Measurements from ENCODE around the gene TBCB.
"Not testable (repeated sequence)": the region's sequence is repeated elsewhere in the genome, so short reads cannot be mapped to it uniquely, and the experiment has no call there.

The TBCB gene

GRCh38 chr19:36101550-36102327, 13.5 kb upstream of the TBCB start:
- no peak for DNase-seq (ENCODE audit: low read depth in 2 of 2)

GRCh38 chr19:36103040-36103626, 12.1 kb upstream of the TBCB start:
- DNase-seq (ENCODE audit: low read depth in 2 of 2), result no peak

- no peak for DNase-seq (ENCODE audit: low read depth in 2 of 2)
Measured at GRCh38 chr19:36103842-36104552, 11.3 kb upstream of the TBCB start.

- no peak for DNase-seq (ENCODE audit: low read depth in 2 of 2)
Measured at GRCh38 chr19:36106441-36106840, 8.8 kb upstream of the TBCB start.

- DNase-seq (ENCODE audit: low read depth in 2 of 2), result no peak
Measured at GRCh38 chr19:36106991-36107390, 8.3 kb upstream of the TBCB start.

GRCh38 chr19:36108684-36109083, 6.6 kb upstream of the TBCB start:
- DNase-seq (ENCODE audit: low read depth in 2 of 2), result no peak

- DNase-seq (ENCODE audit: low read depth in 2 of 2), result no peak
Measured at GRCh38 chr19:36110487-36111199, 4.6 kb upstream of the TBCB start, which contains the start of gene OVOL3. OVOL3 (plus strand) TSS chr19:36111143; CDS start chr19:36111203, 60 bp downstream.

GRCh38 chr19:36111200-36111539, 4.1 kb upstream of the TBCB start:
- no peak for DNase-seq (ENCODE audit: low read depth in 2 of 2)

- no peak for DNase-seq (ENCODE audit: low read depth in 2 of 2)
Measured at GRCh38 chr19:36112678-36113077, 2.6 kb upstream of the TBCB start.

- DNase-seq (ENCODE audit: low read depth in 2 of 2), result no peak
Measured at GRCh38 chr19:36113425-36113824, 1.8 kb upstream of the TBCB start.

GRCh38 chr19:36113894-36114720, 1.2 kb upstream of the TBCB start:
- DNase-seq (ENCODE audit: low read depth in 2 of 2), result no peak

- DNase-seq (ENCODE audit: low read depth in 2 of 2), result peak; percentile 91 to 95
Measured at GRCh38 chr19:36114721-36115452, 381 bp upstream of the TBCB start, which contains the start of gene POLR2I. POLR2I (minus strand) TSS chr19:36114875; CDS start chr19:36114856, 19 bp downstream.

GRCh38 chr19:36116344-36116637, 1.0 kb downstream of the TBCB start:
- DNase-seq (ENCODE audit: low read depth in 2 of 2), result no peak

GRCh38 chr19:36120092-36120983, 5.1 kb downstream of the TBCB start:
- no peak for DNase-seq (ENCODE audit: low read depth in 2 of 2)

GRCh38 chr19:36120984-36121358, 5.7 kb downstream of the TBCB start:
- DNase-seq (ENCODE audit: low read depth in 2 of 2), result no peak

- DNase-seq (ENCODE audit: low read depth in 2 of 2), result no peak
Measured at GRCh38 chr19:36121486-36122124, 6.3 kb downstream of the TBCB start.

GRCh38 chr19:36125557-36125956, 10.3 kb downstream of the TBCB start:
- no peak for DNase-seq (ENCODE audit: low read depth in 2 of 2)

- no peak for DNase-seq (ENCODE audit: low read depth in 2 of 2)
Measured at GRCh38 chr19:36128392-36128736, 13.1 kb downstream of the TBCB start.

- not testable (repeated sequence) for DNase-seq (ENCODE audit: low read depth in 2 of 2)
Measured at GRCh38 chr19:36131221-36131620, 16.0 kb downstream of the TBCB start.

Data from stimulated activated CD8-positive, alpha-beta memory T cell treated with anti-CD3 and anti-CD28 coated beads, Interleukin-7, amount 100 ng/mL, for 1 hour (primary cell).